ENCODE results near the gene CCDC148. TPM values are rescaled to one million over a fixed set of nuclear protein-coding genes. Genes with fewer than 3 reads are reported as not detected.
A peak's percentile ranks its signal among the peaks of the same experiment; 100 is the strongest.

The CCDC148 gene
- total RNA-seq, 1 donor from 2014 or later, result 16.0 TPM

DNA sequence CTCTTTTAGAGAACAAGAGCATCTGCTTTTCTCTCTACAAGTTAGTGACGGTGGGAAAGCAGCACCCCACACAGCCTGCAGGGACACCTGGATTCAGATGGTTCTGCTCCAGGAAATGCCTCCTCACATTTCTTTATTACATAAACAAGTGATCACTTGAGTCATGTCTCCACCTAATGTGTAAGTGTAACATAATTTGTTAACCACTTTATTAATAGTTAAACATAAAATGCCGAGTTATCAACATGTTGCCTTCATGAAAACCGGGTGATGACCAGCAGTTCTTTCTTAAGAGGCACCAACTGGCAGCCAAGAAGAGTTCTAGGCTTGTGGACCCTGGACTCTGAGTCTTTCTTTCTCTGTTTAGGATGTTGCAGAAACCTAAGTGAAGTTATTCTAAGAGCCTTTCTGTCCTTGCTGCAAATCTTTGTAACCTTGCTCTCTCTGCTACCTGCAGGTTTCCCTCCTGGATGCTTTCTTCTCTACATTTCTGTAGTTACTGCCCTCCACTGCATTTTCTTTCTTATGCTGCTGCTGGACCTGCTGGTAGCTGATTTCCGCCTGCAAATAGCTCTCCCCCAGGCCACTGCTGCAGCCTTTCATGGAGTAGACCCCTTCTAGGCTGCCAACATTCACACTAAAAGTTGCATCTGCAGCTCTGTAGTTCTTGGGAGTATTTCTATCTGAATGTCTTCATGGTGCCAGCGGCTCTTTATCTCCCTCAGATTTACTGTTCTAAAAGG, 330.6 kb downstream of the CCDC148 start:
- DNase-seq (ENCODE audit: low read depth), result peak; percentile 90

DNA sequence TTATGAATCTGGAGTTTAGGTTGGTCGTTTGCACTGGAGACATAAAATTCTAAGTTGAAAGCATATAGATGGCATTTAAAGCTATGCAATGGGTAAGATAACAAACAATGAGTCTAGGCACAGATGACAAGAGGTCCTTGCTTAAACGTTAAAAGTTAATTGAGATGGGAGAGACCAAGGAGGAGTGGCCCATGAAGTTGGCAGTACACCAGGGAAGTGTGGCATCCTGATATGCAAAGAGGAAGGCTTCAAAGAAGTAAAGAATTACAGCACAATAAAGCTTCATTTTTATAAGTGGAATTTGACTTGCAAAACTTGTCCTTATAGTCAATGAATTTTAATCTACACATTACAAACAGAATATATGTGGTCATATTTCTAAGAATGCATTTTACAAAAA, 331.7 kb downstream of the CCDC148 start:
- DNase-seq (ENCODE audit: low read depth), result no peak

Other genes with a start within 250 kb of the CCDC148 start
- gene PKP4, start 199 bp upstream of the CCDC148 start, total RNA-seq, result 45.3 and 149 TPM in 2 replicates

All from renal cortical epithelial cell (primary cell).